ENCODE data around the gene NME7.
"Not testable (repeated sequence)": the region's sequence is repeated elsewhere in the genome, so short reads cannot be mapped to it uniquely, and the experiment has no call there.

Gene NME7

GRCh38 chr1:169193191-169193850, 174.3 kb downstream of the NME7 start:
- CTCF ChIA-PET: interaction anchor here (0.9 to 2.3 kb wide), 4 partner anchors 10 to 23 kb away, joined by 3 to 7 read pairs (median 4); no protein-coding TSS in a partner anchor
- POLR2A ChIA-PET: no interaction called here
- TF ChIP-seq CTCF (IDR thresholded peaks at IDR 0.05; ENCODE audit: control extremely low read depth, extremely low read depth, low read depth, missing control alignments): no peak
- no peak for DNase-seq (ENCODE audit: extremely low spot score)

DNA sequence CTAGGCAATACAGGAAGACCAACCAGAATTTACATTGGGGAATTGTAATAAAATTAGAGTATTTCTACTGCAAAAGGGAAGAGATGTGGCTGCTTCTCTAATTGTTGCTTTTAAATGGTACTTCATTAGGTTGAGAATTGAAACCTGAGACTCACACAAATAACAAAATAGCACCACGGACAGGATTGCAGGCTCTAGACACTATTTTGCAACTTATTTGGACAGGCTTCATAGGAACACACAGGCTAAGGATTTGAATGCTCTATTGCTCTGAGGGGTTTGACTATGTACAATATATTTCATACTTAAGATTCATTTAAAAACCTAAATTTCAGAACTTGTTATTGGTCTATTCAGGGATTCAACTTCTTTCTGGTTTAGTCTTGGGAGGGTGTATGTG, 181.5 kb downstream of the NME7 start:
- POLR2A ChIA-PET: no interaction called here
- CTCF ChIA-PET: no interaction called here
- DNase-seq (ENCODE audit: extremely low spot score): no peak
- no peak for TF ChIP-seq CTCF (IDR thresholded peaks at IDR 0.05; ENCODE audit: control extremely low read depth, extremely low read depth, low read depth, missing control alignments)

GRCh38 chr1:169184812-169185211, 182.8 kb downstream of the NME7 start:
- DNase-seq (ENCODE audit: extremely low spot score): no peak
- no peak for TF ChIP-seq CTCF (IDR thresholded peaks at IDR 0.05; ENCODE audit: control extremely low read depth, extremely low read depth, low read depth, missing control alignments)
- CTCF ChIA-PET: interaction anchor here (1.0 to 1.1 kb wide), 4 partner anchors 10 to 549 kb away, joined by 3 read pairs; no protein-coding TSS in a partner anchor
- POLR2A ChIA-PET: no interaction called here

DNA sequence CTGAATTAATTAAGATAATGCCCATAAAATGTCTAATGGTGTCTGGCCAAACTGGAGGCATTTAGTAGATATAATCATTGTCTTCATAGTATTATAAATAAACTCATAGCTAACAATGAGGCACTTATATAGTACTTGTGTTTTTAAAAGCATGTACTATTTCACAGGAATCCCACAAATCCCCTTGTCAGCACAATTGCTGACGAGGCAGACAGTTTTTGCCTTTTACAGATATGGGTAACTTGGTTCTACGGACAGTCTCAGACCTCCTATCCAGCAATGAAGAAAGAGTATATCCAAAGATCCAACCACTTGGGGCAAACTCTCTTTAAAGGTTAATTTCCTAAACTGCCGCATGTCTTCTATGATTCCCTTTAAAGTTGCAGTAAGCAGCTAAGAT, 187.4 kb downstream of the NME7 start:
- CTCF ChIA-PET: interaction anchor here (2.6 kb wide), 2 partner anchors 11 to 36 kb away, joined by 6 to 12 read pairs; no protein-coding TSS in a partner anchor
- DNase-seq (ENCODE audit: extremely low spot score): no peak
- no peak for TF ChIP-seq CTCF (IDR thresholded peaks at IDR 0.05; ENCODE audit: control extremely low read depth, extremely low read depth, low read depth, missing control alignments)
- POLR2A ChIA-PET: no interaction called here

- CTCF ChIA-PET: interaction anchor here (2.6 kb wide), 2 partner anchors 10 to 35 kb away, joined by 6 to 12 read pairs; no protein-coding TSS in a partner anchor
- POLR2A ChIA-PET; DNase-seq (ENCODE audit: extremely low spot score): not testable (repeated sequence)
These were observed 188.2 kb downstream of the NME7 start for GRCh38 chr1:169179431-169179830.

GRCh38 chr1:169175461-169175860, 192.1 kb downstream of the NME7 start:
- ChIA-PET POLR2A (no interaction called here), CTCF (interaction anchor here (0.6 to 3.3 kb wide), 5 partner anchors 10 to 832 kb away, joined by 3 to 14 read pairs (median 5); no protein-coding TSS in a partner anchor)
- no peak for DNase-seq (ENCODE audit: extremely low spot score)
- TF ChIP-seq CTCF (IDR thresholded peaks at IDR 0.05; ENCODE audit: control extremely low read depth, extremely low read depth, low read depth, missing control alignments): no peak

DNA sequence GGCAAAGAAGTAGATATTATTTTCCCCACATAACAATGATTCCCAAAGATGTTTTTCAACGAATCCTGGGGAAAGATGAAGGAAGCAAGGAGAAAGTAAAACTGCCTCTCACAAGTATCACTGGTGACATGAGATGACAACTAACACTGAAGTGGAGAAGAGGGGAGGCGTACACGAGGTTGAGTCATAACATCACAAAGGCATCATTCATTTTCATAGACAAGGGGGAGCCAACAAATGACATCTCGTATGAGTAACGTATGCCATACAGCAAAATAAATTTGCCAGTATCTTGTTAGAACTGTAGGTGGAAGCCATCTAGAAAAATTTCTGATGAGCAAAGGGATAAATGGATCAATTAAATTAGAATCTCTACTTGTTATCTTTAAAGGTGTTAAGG, 204.5 kb downstream of the NME7 start:
- CTCF ChIA-PET: no interaction called here
- DNase-seq (ENCODE audit: extremely low spot score): peak; percentile 27
- TF ChIP-seq CTCF (IDR thresholded peaks at IDR 0.05; ENCODE audit: control extremely low read depth, extremely low read depth, low read depth, missing control alignments): no peak
- POLR2A ChIA-PET: no interaction called here
